ENCODE measurements around the gene PLEKHG4.

GRCh38 chr16:67246081-67246755 is 33.1 kb upstream of the PLEKHG4 start:
- TF ChIP-seq CTCF (conservative IDR thresholded peaks at IDR 0.05 in 1 of 2, IDR thresholded peaks at IDR 0.05 in 1 of 2; ENCODE audit: low read depth in 1 of 2, low read length in 2 of 2) = peak; percentile 27 to 38
- no peak for TF ChIP-seq EZH2 (IDR thresholded peaks at IDR 0.05; ENCODE audit: low read length, missing control alignments)
